Uterus (tissue), 2 donors: ENCODE results near the gene TMEM250.
A peak's percentile ranks its signal among the peaks of the same experiment; 100 is the strongest.

Source experiments
- POLR2A ChIP-seq, 2 donors: fragments of 450-650 bp; IDR thresholded peaks; one replicate each; pipeline ENCODE4 v1.6.1; 2016; ENCODE audit warnings: antibody characterized with exemption in 2 of 2, mild to moderate bottlenecking in 1 of 2, moderate library complexity in 1 of 2
- TF ChIP-seq, protein P1 (sequence below), 4 experiments: fragments of 200-600 bp in 2 of 4; fragments of 450-650 bp in 2 of 4; sonication (generic) in 2 of 4; IDR thresholded peaks; one replicate each; pipeline ENCODE4 v1.5.1; 2016 to 2019; ENCODE audit warnings: antibody characterized with exemption in 4 of 4, mild to moderate bottlenecking in 2 of 4, moderate library complexity in 1 of 4

DNA sequence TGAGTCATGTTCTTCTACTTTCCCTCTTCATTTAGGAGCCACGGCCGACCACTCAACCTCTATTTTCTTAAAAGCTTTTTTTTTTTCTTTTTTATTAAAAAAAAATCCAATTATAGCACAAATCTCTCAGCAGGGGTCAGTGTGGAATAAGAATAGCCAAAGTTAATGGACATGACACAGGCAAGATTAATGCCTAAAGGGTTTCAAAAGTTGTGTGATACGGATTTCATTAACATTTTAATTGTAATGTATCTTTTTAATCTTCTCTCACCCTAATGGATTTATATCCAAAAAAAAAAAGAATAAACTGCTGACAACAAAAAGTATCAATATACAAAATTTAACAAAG lies 29.0 kb downstream of the TMEM250 start:
- TF ChIP-seq, protein P1, sequence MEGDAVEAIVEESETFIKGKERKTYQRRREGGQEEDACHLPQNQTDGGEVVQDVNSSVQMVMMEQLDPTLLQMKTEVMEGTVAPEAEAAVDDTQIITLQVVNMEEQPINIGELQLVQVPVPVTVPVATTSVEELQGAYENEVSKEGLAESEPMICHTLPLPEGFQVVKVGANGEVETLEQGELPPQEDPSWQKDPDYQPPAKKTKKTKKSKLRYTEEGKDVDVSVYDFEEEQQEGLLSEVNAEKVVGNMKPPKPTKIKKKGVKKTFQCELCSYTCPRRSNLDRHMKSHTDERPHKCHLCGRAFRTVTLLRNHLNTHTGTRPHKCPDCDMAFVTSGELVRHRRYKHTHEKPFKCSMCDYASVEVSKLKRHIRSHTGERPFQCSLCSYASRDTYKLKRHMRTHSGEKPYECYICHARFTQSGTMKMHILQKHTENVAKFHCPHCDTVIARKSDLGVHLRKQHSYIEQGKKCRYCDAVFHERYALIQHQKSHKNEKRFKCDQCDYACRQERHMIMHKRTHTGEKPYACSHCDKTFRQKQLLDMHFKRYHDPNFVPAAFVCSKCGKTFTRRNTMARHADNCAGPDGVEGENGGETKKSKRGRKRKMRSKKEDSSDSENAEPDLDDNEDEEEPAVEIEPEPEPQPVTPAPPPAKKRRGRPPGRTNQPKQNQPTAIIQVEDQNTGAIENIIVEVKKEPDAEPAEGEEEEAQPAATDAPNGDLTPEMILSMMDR (IDR thresholded peaks at IDR 0.05) = peak; percentile 30 to 55 (median 44)
- TF ChIP-seq POLR2A (IDR thresholded peaks at IDR 0.05) = no peak
